Body of pancreas (tissue), 4 donors: ENCODE measurements around the gene SLC2A2.

Experiments
- POLR2A ChIP-seq, 3 donors: fragments of 450-650 bp; IDR thresholded peaks; one replicate each; pipeline ENCODE4 v1.6.1; 2016; ENCODE audit warnings: antibody characterized with exemption in 3 of 3, mild to moderate bottlenecking in 2 of 3
- TF ChIP-seq, protein P1 (sequence below), 7 experiments: fragments of 450-650 bp in 4 of 7; fragments of 200-600 bp in 3 of 7; sonication (generic) in 3 of 7; IDR thresholded peaks; one replicate each; pipeline ENCODE4 v1.5.1; 2016 to 2019; ENCODE audit warnings: antibody characterized with exemption in 7 of 7

DNA sequence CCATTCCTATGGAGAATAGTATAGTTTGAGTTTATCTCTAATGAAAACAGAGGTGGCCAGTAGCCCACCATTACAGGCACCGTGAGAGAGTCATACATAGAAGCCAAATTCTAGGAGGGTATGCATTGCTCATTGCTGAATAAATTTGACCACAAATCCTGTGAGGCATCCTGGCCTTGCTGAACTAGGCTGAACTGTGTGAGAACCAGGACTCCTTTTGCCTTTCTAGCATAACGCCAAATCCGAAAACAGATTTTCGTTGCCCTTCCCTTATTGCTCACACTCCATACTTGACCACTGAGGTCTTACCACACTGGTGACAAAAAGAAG is 50.4 kb downstream of the SLC2A2 start:
- no peak for TF ChIP-seq POLR2A (IDR thresholded peaks at IDR 0.05)
- TF ChIP-seq, protein P1, sequence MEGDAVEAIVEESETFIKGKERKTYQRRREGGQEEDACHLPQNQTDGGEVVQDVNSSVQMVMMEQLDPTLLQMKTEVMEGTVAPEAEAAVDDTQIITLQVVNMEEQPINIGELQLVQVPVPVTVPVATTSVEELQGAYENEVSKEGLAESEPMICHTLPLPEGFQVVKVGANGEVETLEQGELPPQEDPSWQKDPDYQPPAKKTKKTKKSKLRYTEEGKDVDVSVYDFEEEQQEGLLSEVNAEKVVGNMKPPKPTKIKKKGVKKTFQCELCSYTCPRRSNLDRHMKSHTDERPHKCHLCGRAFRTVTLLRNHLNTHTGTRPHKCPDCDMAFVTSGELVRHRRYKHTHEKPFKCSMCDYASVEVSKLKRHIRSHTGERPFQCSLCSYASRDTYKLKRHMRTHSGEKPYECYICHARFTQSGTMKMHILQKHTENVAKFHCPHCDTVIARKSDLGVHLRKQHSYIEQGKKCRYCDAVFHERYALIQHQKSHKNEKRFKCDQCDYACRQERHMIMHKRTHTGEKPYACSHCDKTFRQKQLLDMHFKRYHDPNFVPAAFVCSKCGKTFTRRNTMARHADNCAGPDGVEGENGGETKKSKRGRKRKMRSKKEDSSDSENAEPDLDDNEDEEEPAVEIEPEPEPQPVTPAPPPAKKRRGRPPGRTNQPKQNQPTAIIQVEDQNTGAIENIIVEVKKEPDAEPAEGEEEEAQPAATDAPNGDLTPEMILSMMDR (IDR thresholded peaks at IDR 0.05): no peak
